ENCODE data around the gene ROS1.
A peak's percentile ranks its signal among the peaks of the same experiment; 100 is the strongest.

The ROS1 gene

GRCh38 chr6:117440706-117441525, 15.2 kb upstream of the ROS1 start:
- no peak for DNase-seq

- no peak for DNase-seq
Measured at GRCh38 chr6:117432273-117432672, 6.5 kb upstream of the ROS1 start.

- no peak for DNase-seq
Measured at GRCh38 chr6:117423754-117424153, 2.0 kb downstream of the ROS1 start.

GRCh38 chr6:117418320-117418719, 7.4 kb downstream of the ROS1 start:
- no peak for DNase-seq

GRCh38 chr6:117417851-117418250, 7.9 kb downstream of the ROS1 start:
- no peak for DNase-seq

GRCh38 chr6:117414770-117415169, 11.0 kb downstream of the ROS1 start:
- peak; percentile 30 for DNase-seq

- no peak for DNase-seq
Measured at GRCh38 chr6:117411474-117411873, 14.3 kb downstream of the ROS1 start.

GRCh38 chr6:117409863-117410262, 15.9 kb downstream of the ROS1 start:
- DNase-seq = no peak

- DNase-seq = no peak
Measured at GRCh38 chr6:117409420-117409819, 16.3 kb downstream of the ROS1 start.

- DNase-seq = no peak
Measured at GRCh38 chr6:117404548-117404947, 21.2 kb downstream of the ROS1 start.

GRCh38 chr6:117401799-117402198, 23.9 kb downstream of the ROS1 start:
- no peak for DNase-seq

- no peak for DNase-seq
Measured at GRCh38 chr6:117399924-117400323, 25.8 kb downstream of the ROS1 start.

- no peak for DNase-seq
Measured at GRCh38 chr6:117399126-117399525, 26.6 kb downstream of the ROS1 start.

GRCh38 chr6:117397536-117398227, 28.1 kb downstream of the ROS1 start:
- DNase-seq = no peak

- no peak for DNase-seq
Measured at GRCh38 chr6:117396228-117396627, 29.5 kb downstream of the ROS1 start.

- no peak for DNase-seq
Measured at GRCh38 chr6:117395164-117395563, 30.6 kb downstream of the ROS1 start.

GRCh38 chr6:117393045-117393444, 32.7 kb downstream of the ROS1 start:
- no peak for DNase-seq

GRCh38 chr6:117391874-117392583, 33.7 kb downstream of the ROS1 start:
- no peak for DNase-seq

- DNase-seq = no peak
Measured at GRCh38 chr6:117389227-117390057, 36.3 kb downstream of the ROS1 start.

- DNase-seq = no peak
Measured at GRCh38 chr6:117387454-117387974, 38.2 kb downstream of the ROS1 start.

- no peak for DNase-seq
Measured at GRCh38 chr6:117384659-117385058, 41.1 kb downstream of the ROS1 start.

GRCh38 chr6:117381749-117382148, 44.0 kb downstream of the ROS1 start:
- no peak for DNase-seq

GRCh38 chr6:117380298-117380697, 45.4 kb downstream of the ROS1 start:
- DNase-seq = no peak

Data from NCI-H146 (cell line).